Natural killer cell (primary cell): ENCODE data around the gene LRP1B. TPM values are rescaled to one million over a fixed set of nuclear protein-coding genes. Genes with fewer than 3 reads are reported as not detected.

ENCODE experiments used
- ATAC-seq, 3 donors: fragments of 150-1000 bp in 2 of 3; fragments of 200-7000 bp in 1 of 3; cut with Tn5 transposase; 1 replicate in 1 of 3; 2 replicates in 2 of 3; pipeline ENCODE4 v1.10.0; 2021; ENCODE audit warnings: mild to moderate bottlenecking in 2 of 3, moderate library complexity in 2 of 3
- DNase-seq, 2 donors: peaks; one replicate each; pipeline versions ENCODE4 v3.0.0 to v3.0.0-alpha.2; 2013 to 2021; ENCODE audit warnings: mixed read lengths in 1 of 2
- H3K27ac ChIP-seq: one replicate; pipeline ENCODE4 v1.5.1; 2013; ENCODE audit warnings: mild to moderate bottlenecking, low read length
- H3K27me3 ChIP-seq: one replicate; pipeline ENCODE4 v1.6.1; 2013; ENCODE audit warnings: low read length; ENCODE audit not compliant: control insufficient read depth, insufficient read depth
- H3K36me3 ChIP-seq: one replicate; pipeline ENCODE4 v1.6.1; 2013; ENCODE audit warnings: low read length; ENCODE audit not compliant: control insufficient read depth, insufficient read depth
- H3K4me1 ChIP-seq: one replicate; pipeline ENCODE4 v1.6.1; 2013; ENCODE audit warnings: low read length; ENCODE audit not compliant: control insufficient read depth, insufficient read depth
- H3K4me3 ChIP-seq: one replicate; pipeline ENCODE4 v1.5.1; 2013; ENCODE audit warnings: low read length
- H3K9me3 ChIP-seq: one replicate; pipeline ENCODE4 v1.6.1; 2013; ENCODE audit warnings: low read length; ENCODE audit not compliant: control insufficient read depth, insufficient read depth
- H3K27ac Mint-ChIP-seq, 2 donors: one replicate each; pipeline ENCODE4 v1.8.0; 2022; ENCODE audit warnings: mild to moderate bottlenecking in 2 of 2, mixed read lengths in 2 of 2, moderate library complexity in 1 of 2
- H3K27me3 Mint-ChIP-seq, 2 donors: one replicate each; pipeline ENCODE4 v1.8.0; 2022; ENCODE audit warnings: low read depth in 2 of 2, mixed read lengths in 2 of 2
- H3K36me3 Mint-ChIP-seq: one replicate; pipeline ENCODE4 v1.8.0; 2022; ENCODE audit warnings: mixed read lengths
- H3K4me1 Mint-ChIP-seq, 2 donors: one replicate each; pipeline ENCODE4 v1.8.0; 2022; ENCODE audit warnings: mixed read lengths in 2 of 2
- H3K4me3 Mint-ChIP-seq: one replicate; pipeline ENCODE4 v1.8.0; 2022; ENCODE audit warnings: mild to moderate bottlenecking, moderate library complexity, mixed read lengths
- H3K9me3 Mint-ChIP-seq, 2 donors: one replicate each; pipeline ENCODE4 v1.8.0; 2022; ENCODE audit warnings: mixed read lengths in 2 of 2
- WGBS: methylation state at CpG from one replicate; pipeline ENCODE4 v1.1.7; 2013; ENCODE audit warnings: missing lambda C conversion rate; ENCODE audit not compliant: insufficient coverage; 5-methylcytosine and 5-hydroxymethylcytosine counted together
- intact Hi-C: fragments of 100-400 bp; cut with micrococcal nuclease; formaldehyde crosslinking; loops from one replicate; pipeline ENCODE4 v1.14.2; 2022
- total RNA-seq, 4 donors: library from RNA; stranded (reverse); fragments of 120-200 nt in 1 of 4; gene quantifications; one replicate each; pipeline versions ENCODE4 v1.2.3 to v1.2.4, GENCODE V29; 2013 to 2022
- TF ChIP-seq, protein P1 (sequence below): fragments of 200-600 bp; IDR thresholded peaks from one replicate; pipeline ENCODE4 v1.8.0; 2022; ENCODE audit warnings: antibody characterized with exemption

Gene LRP1B
- total RNA-seq, 3 donors from 2014 or later (not counting 1 experiment from before 2014, with no cell fraction given): 0.05 TPM; not detected in 2

DNA sequence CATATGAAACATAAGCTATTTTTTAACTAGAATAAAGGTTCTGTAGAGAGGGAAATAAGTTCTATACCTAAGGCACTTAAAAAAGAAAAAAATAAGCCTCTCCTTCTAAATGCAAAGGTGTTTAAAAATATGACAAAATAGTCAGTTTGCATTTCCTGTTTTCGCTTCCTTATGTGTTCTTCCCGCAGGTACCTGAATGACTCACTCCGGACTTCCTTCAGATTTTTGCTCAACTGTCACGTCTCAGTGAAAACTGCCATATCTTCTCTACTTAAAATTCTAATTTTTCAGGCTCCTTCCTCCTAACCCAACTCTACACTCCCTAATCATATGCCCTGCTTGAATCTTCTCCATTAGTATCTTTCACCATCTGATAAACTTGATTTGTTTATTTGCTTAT, 1333.1 kb downstream of the LRP1B start:
- no peaks in the 10 kb centered on the region for H3K27me3 Mint-ChIP-seq
- H3K36me3 Mint-ChIP-seq: no peaks in the 10 kb centered on the region
- no peak for ATAC-seq
- H3K36me3 ChIP-seq: no peaks in the 10 kb centered on the region
- H3K9me3 Mint-ChIP-seq: peaks cover 11% of the 10 kb centered on the region in 2 donors
- no peaks in the 10 kb centered on the region for H3K27me3 ChIP-seq
- H3K27ac ChIP-seq: no peak overlapping the region
- no peak for DNase-seq
- intact Hi-C loops: no loop called here
- no peak overlapping the region for H3K4me3 Mint-ChIP-seq
- no peak overlapping the region for H3K4me3 ChIP-seq
- WGBS: 75% methylated on average over 4 of the region's 4 CpGs
- TF ChIP-seq, protein P1, sequence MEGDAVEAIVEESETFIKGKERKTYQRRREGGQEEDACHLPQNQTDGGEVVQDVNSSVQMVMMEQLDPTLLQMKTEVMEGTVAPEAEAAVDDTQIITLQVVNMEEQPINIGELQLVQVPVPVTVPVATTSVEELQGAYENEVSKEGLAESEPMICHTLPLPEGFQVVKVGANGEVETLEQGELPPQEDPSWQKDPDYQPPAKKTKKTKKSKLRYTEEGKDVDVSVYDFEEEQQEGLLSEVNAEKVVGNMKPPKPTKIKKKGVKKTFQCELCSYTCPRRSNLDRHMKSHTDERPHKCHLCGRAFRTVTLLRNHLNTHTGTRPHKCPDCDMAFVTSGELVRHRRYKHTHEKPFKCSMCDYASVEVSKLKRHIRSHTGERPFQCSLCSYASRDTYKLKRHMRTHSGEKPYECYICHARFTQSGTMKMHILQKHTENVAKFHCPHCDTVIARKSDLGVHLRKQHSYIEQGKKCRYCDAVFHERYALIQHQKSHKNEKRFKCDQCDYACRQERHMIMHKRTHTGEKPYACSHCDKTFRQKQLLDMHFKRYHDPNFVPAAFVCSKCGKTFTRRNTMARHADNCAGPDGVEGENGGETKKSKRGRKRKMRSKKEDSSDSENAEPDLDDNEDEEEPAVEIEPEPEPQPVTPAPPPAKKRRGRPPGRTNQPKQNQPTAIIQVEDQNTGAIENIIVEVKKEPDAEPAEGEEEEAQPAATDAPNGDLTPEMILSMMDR: no peak
- H3K27ac Mint-ChIP-seq: no peak overlapping the region
- no peaks in the 10 kb centered on the region for H3K4me1 Mint-ChIP-seq
- H3K9me3 ChIP-seq: no peaks in the 10 kb centered on the region
- H3K4me1 ChIP-seq: no peaks in the 10 kb centered on the region

DNA sequence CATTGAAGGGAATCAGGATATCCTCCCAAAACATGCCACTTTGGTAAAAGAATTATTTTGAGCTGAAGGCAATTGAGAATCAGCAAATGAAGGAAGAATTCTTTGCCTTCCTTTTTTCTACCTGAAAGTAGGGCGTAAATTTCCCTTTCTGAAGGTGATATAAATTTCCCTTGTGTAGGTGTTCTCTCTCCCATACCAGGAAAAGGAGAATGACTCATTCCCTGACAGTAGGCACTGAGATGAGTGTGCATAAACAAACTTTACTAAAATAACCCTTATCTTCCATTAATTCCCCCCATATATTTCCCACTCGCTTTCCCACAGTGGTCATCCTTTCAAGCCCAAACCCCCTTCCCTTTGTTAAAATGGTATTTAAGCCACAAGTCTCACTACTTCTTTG, 1339.0 kb downstream of the LRP1B start:
- no peak for ATAC-seq
- peaks cover 8 to 16% of the 10 kb centered on the region in 2 donors for H3K9me3 Mint-ChIP-seq
- H3K36me3 Mint-ChIP-seq: no peaks in the 10 kb centered on the region
- TF ChIP-seq, protein P1: no peak
- H3K4me3 ChIP-seq: no peak overlapping the region
- H3K36me3 ChIP-seq: no peaks in the 10 kb centered on the region
- DNase-seq: no peak
- no peak overlapping the region for H3K4me3 Mint-ChIP-seq
- no peaks in the 10 kb centered on the region for H3K4me1 ChIP-seq
- H3K27me3 ChIP-seq: no peaks in the 10 kb centered on the region
- H3K4me1 Mint-ChIP-seq: no peaks in the 10 kb centered on the region
- H3K9me3 ChIP-seq: no peaks in the 10 kb centered on the region
- 59% methylated on average over 2 of the region's 2 CpGs for WGBS
- intact Hi-C loops: no loop called here
- H3K27ac Mint-ChIP-seq: no peak overlapping the region
- H3K27ac ChIP-seq: no peak overlapping the region
- H3K27me3 Mint-ChIP-seq: no peaks in the 10 kb centered on the region

DNA sequence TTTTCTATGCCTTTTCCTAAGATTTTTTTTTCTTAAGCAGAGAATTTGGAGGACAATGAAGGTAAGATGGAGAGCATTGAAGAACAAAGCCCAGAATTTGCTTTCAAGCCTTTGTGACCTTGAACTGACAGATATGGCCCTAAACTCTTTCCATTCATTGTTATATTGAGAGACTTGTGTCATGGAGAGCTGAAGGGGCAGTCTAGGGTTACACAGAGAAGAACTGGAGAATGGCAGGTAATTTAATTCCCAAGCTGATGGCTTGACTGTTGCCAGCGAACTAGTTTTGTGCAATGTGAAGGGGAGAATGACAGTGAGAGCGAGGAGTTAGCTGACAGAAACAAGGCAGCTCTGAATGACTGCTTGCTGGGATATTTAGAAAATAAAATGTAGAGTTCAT, 1344.2 kb downstream of the LRP1B start:
- intact Hi-C loops: no loop called here
- H3K9me3 Mint-ChIP-seq: peaks cover 9 to 19% of the 10 kb centered on the region in 2 donors
- Histone ChIP-seq H3K36me3 (no peaks in the 10 kb centered on the region), H3K27ac (no peak overlapping the region), H3K4me3 (no peak overlapping the region), H3K27me3 (no peaks in the 10 kb centered on the region), H3K4me1 (no peaks in the 10 kb centered on the region), H3K9me3 (no peaks in the 10 kb centered on the region)
- 76% methylated on average over 2 of the region's 2 CpGs for WGBS
- H3K36me3 Mint-ChIP-seq: no peaks in the 10 kb centered on the region
- DNase-seq (no peak), ATAC-seq (no peak)
- H3K27me3 Mint-ChIP-seq: no peaks in the 10 kb centered on the region
- H3K4me1 Mint-ChIP-seq: no peaks in the 10 kb centered on the region
- no peak overlapping the region for H3K27ac Mint-ChIP-seq
- TF ChIP-seq, protein P1: no peak
- no peak overlapping the region for H3K4me3 Mint-ChIP-seq

DNA sequence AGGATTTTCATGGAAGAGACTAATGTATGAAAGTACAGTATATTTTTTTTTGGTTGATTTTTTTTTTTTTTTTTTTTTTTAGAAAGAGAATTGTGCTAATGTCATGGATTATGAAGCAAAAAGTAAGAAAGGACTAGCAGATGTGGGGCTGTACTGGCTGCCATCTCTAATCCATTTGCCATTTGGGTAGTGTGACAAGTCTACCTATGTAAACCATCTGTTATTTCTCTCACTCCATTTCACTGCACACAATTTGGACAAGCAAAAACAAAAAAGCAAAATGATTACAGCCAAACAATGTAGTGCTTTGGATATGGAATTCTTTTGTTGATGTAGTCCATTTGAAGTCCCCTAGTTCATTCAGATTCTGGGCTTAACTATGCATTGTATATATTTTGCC, 1355.4 kb downstream of the LRP1B start:
- Histone ChIP-seq H3K27me3 (no peaks in the 10 kb centered on the region), H3K9me3 (no peaks in the 10 kb centered on the region), H3K4me3 (no peak overlapping the region), H3K36me3 (no peaks in the 10 kb centered on the region), H3K4me1 (no peaks in the 10 kb centered on the region), H3K27ac (no peak overlapping the region)
- intact Hi-C loops: no loop called here
- Mint-ChIP-seq H3K27me3 (no peaks in the 10 kb centered on the region), H3K27ac (no peak overlapping the region), H3K9me3 (peaks cover 13% of the 10 kb centered on the region in 2 donors), H3K4me1 (no peaks in the 10 kb centered on the region), H3K4me3 (no peak overlapping the region), H3K36me3 (no peaks in the 10 kb centered on the region)
- ATAC-seq: no peak
- no peak for DNase-seq
- TF ChIP-seq, protein P1: no peak
